Stomach (tissue), 4 donors: ENCODE results near the gene DYSF.
"Not testable (repeated sequence)": the region's sequence is repeated elsewhere in the genome, so short reads cannot be mapped to it uniquely, and the experiment has no call there.

Experiments
- EP300 ChIP-seq: sonication (generic); formaldehyde crosslinking; IDR thresholded peaks from one replicate; pipeline ENCODE4 v1.6.1; 2017; ENCODE audit warnings: antibody characterized with exemption
- POLR2A ChIP-seq, 4 donors: fragments of 450-650 bp; IDR thresholded peaks; one replicate each; pipeline ENCODE4 v1.6.1; 2016; ENCODE audit warnings: antibody characterized with exemption in 4 of 4, control low read depth in 2 of 4, mild to moderate bottlenecking in 1 of 4, moderate library complexity in 1 of 4
- POLR2AphosphoS5 ChIP-seq, 3 donors: sonication (generic); formaldehyde crosslinking; IDR thresholded peaks; one replicate each; pipeline ENCODE4 v1.6.1; 2016; ENCODE audit warnings: antibody characterized with exemption in 3 of 3
- TF ChIP-seq, protein P1 (sequence below), 7 experiments: fragments of 450-650 bp in 4 of 7; fragments of 200-600 bp in 3 of 7; sonication (generic) in 3 of 7; IDR thresholded peaks; one replicate each; pipeline ENCODE4 v1.5.1; 2016 to 2019; ENCODE audit warnings: antibody characterized with exemption in 7 of 7, control low read depth in 2 of 7, mild to moderate bottlenecking in 1 of 7

DNA sequence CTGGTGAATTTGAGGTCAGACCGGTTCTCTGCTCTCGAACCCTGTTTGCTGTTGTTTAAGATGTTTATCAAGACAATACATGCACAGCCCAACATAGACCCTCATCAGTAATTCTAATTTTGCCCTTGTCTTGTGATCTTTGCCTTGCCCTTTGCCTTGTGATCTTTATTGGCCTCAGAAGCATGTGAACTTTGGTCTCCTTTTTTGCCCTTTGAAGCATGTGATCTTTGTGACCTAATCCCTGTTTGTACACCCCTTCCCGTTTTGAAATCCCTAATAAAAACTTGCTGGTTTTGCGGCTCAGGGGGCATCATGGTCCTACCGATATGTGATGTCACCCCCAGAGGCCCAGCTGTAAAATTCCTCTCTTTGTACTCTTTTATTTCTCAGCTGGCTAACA is 8.2 kb upstream of the DYSF start:
- TF ChIP-seq, protein P1, sequence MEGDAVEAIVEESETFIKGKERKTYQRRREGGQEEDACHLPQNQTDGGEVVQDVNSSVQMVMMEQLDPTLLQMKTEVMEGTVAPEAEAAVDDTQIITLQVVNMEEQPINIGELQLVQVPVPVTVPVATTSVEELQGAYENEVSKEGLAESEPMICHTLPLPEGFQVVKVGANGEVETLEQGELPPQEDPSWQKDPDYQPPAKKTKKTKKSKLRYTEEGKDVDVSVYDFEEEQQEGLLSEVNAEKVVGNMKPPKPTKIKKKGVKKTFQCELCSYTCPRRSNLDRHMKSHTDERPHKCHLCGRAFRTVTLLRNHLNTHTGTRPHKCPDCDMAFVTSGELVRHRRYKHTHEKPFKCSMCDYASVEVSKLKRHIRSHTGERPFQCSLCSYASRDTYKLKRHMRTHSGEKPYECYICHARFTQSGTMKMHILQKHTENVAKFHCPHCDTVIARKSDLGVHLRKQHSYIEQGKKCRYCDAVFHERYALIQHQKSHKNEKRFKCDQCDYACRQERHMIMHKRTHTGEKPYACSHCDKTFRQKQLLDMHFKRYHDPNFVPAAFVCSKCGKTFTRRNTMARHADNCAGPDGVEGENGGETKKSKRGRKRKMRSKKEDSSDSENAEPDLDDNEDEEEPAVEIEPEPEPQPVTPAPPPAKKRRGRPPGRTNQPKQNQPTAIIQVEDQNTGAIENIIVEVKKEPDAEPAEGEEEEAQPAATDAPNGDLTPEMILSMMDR (IDR thresholded peaks at IDR 0.05), result not testable (repeated sequence)
- TF ChIP-seq EP300; POLR2AphosphoS5 (IDR thresholded peaks at IDR 0.05); POLR2A (IDR thresholded peaks at IDR 0.05): not testable (repeated sequence)
